ENCODE measurements around the gene GPR39. TPM values are rescaled to one million over a fixed set of nuclear protein-coding genes. Genes with fewer than 3 reads are reported as not detected.

GPR39 gene
- total RNA-seq, 2 experiments from 2014 or later = not detected

GRCh38 chr2:132417430-132418035 lies 928 bp downstream of the GPR39 start:
- Mint-ChIP-seq H3K9me3 (peaks cover 2% of the 10 kb centered on the region), H3K4me1 (ENCODE audit: low read depth) (no peaks in the 10 kb centered on the region), H3K4me3 (no peak overlapping the region), H3K27ac (no peak overlapping the region), H3K27me3 (ENCODE audit: low read depth) (peaks cover 35% of the 10 kb centered on the region), H3K36me3 (ENCODE audit: low read depth) (no peaks in the 10 kb centered on the region)
- intact Hi-C loops (cut with micrococcal nuclease) = no loop called here
- no peak for DNase-seq
- CTCF ChIA-PET = no interaction called here

DNA sequence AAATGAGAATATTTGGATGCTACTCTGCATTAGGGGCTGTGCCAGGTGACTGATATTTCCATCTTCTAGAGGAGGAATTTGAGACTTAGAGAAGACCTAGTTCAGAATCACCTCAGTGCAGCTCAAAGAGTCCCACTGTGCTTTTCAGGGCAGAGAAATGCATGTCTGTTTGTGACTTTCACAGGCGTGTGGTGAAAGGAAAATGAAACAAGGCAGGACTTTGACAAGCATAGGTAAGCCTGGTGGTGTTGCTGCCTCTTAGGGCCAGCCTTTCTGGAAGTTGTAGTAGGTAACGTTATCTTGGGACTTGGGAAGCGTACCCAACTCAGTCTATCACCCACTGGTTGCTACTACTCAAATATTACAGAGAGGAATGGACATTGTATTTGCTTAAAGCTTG lies 2.6 kb downstream of the GPR39 start:
- Mint-ChIP-seq H3K9me3 (peaks cover 2% of the 10 kb centered on the region), H3K27ac (no peak overlapping the region), H3K4me3 (no peak overlapping the region), H3K4me1 (ENCODE audit: low read depth) (no peaks in the 10 kb centered on the region), H3K36me3 (ENCODE audit: low read depth) (no peaks in the 10 kb centered on the region), H3K27me3 (ENCODE audit: low read depth) (peaks cover 28% of the 10 kb centered on the region)
- CTCF ChIA-PET = no interaction called here
- no peak for DNase-seq
- intact Hi-C loops (cut with micrococcal nuclease) = no loop called here

DNA sequence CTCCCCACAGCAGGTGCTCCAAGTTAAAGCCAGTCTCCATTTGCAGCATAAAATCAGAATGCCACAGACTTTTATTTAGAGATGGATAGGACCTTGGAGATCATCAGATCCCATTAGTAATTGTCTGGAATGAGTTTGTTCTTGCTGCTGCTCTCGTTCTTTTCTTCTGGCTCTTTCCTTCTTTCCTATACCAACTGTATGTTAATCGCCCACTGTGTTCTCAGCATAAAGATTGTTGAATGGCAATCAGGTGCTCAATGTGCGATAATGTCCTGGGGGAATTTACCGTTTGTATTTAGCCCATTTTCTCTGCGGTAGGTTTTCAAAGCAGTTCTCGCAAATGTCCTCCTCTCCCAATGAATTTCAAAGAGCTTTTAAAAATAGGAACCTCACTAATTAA lies 3.3 kb downstream of the GPR39 start:
- no peak for DNase-seq

DNA sequence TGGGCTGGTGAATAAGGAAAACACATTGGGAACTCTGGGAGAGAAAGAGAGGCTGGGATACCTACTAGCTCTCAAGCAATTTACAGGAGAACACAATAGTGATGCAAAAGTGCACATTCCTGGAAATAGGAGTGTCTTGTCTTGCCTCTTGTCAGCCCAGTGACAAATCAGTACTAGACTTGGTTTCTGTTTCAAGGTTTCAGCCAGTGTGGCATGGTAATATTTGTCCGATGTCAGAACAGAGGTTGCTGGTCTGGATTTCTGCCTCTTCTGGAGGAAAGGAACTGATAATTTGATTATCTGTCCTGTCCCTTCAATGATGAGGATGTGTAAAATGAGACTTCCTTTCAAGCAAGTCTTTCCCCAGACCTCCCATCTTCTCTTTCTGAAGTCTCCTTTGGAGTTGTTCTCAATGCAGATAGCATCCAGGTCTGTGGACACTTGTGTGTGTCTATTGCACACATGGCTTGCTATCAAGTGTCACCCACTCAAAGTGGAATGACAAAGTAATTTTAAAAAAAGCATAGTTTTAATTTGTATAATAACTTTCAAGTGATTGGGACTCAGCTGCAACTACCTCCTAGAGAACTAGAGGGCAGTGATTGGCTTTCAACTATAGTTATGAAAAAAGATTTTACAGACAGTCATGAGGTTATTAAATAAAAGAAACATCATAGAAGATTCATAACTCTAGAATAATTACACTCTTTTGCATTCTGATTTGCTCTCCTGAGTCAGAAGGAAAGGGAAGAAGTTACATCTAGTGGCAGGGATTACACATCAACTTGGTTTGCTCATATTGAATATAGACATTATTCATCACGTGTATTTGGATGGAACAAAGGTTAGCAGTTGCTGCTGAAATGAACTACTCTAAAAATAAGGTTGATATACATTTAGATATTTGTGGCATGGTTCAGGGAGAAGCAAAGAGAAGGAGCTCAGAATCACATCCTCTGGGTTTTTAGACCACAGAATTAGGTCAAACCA lies 4.5 kb downstream of the GPR39 start:
- Mint-ChIP-seq H3K27me3 (ENCODE audit: low read depth) (peaks cover 17% of the 10 kb centered on the region), H3K9me3 (peaks cover 2% of the 10 kb centered on the region), H3K4me3 (no peak overlapping the region), H3K27ac (no peak overlapping the region), H3K4me1 (ENCODE audit: low read depth) (no peaks in the 10 kb centered on the region), H3K36me3 (ENCODE audit: low read depth) (no peaks in the 10 kb centered on the region)
- DNase-seq = no peak
- intact Hi-C loops (cut with micrococcal nuclease) = no loop called here
- CTCF ChIA-PET = no interaction called here

More for the DNA sequence above, 3.3 kb downstream of the GPR39 start:
- peaks cover 25% of the 10 kb centered on the region for H3K27me3 Mint-ChIP-seq (ENCODE audit: low read depth)
- peaks cover 2% of the 10 kb centered on the region for H3K9me3 Mint-ChIP-seq
- H3K4me1 Mint-ChIP-seq (ENCODE audit: low read depth) = no peaks in the 10 kb centered on the region
- no peaks in the 10 kb centered on the region for H3K36me3 Mint-ChIP-seq (ENCODE audit: low read depth)
- intact Hi-C loops (cut with micrococcal nuclease) = no loop called here
- CTCF ChIA-PET = no interaction called here
- no peak overlapping the region for H3K27ac Mint-ChIP-seq
- H3K4me3 Mint-ChIP-seq = no peak overlapping the region

DNA sequence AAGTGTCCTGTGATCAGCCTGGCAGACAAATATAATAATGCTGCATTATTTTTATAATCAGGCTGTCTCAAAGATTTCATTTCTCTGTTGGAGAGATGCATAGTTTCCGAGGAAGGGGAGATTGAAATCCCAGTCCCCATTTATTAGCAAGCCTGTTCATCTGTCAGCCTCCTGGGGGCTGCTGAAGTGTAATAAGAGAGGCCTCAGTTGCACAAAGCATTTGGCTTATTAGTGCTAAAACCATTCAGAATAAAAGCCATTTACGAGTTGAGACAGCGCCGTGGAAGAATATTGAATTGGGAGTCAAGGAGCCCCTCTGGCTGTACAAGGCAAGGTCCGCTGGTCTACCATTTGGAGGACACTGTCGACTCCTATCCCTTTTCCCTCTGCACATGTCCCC lies 6.1 kb downstream of the GPR39 start:
- Mint-ChIP-seq H3K4me1 (ENCODE audit: low read depth) (no peaks in the 10 kb centered on the region), H3K36me3 (ENCODE audit: low read depth) (no peaks in the 10 kb centered on the region), H3K27ac (no peak overlapping the region), H3K9me3 (peaks cover 2% of the 10 kb centered on the region), H3K4me3 (no peak overlapping the region), H3K27me3 (ENCODE audit: low read depth) (peaks cover 8% of the 10 kb centered on the region)
- DNase-seq = no peak
- intact Hi-C loops (cut with micrococcal nuclease) = no loop called here
- CTCF ChIA-PET = no interaction called here

GRCh38 chr2:132424526-132425121 lies 8.0 kb downstream of the GPR39 start:
- Mint-ChIP-seq H3K4me1 (ENCODE audit: low read depth) (no peaks in the 10 kb centered on the region), H3K36me3 (ENCODE audit: low read depth) (no peaks in the 10 kb centered on the region), H3K4me3 (no peak overlapping the region), H3K9me3 (peaks cover 2% of the 10 kb centered on the region), H3K27me3 (ENCODE audit: low read depth) (peaks cover 2% of the 10 kb centered on the region), H3K27ac (no peak overlapping the region)
- CTCF ChIA-PET = no interaction called here
- no peak for DNase-seq
- intact Hi-C loops (cut with micrococcal nuclease) = no loop called here

GRCh38 chr2:132426033-132426432 lies 9.4 kb downstream of the GPR39 start:
- Mint-ChIP-seq H3K4me3 (no peak overlapping the region), H3K27me3 (ENCODE audit: low read depth) (no peaks in the 10 kb centered on the region), H3K36me3 (ENCODE audit: low read depth) (no peaks in the 10 kb centered on the region), H3K27ac (no peak overlapping the region), H3K4me1 (ENCODE audit: low read depth) (no peaks in the 10 kb centered on the region), H3K9me3 (peaks cover 2% of the 10 kb centered on the region)
- no peak for DNase-seq
- CTCF ChIA-PET = no interaction called here
- intact Hi-C loops (cut with micrococcal nuclease) = no loop called here

GRCh38 chr2:132426656-132427055 lies 10.1 kb downstream of the GPR39 start:
- Mint-ChIP-seq H3K27me3 (ENCODE audit: low read depth) (no peaks in the 10 kb centered on the region), H3K27ac (no peak overlapping the region), H3K36me3 (ENCODE audit: low read depth) (no peaks in the 10 kb centered on the region), H3K9me3 (peaks cover 3% of the 10 kb centered on the region), H3K4me3 (no peak overlapping the region), H3K4me1 (ENCODE audit: low read depth) (no peaks in the 10 kb centered on the region)
- DNase-seq = no peak
- intact Hi-C loops (cut with micrococcal nuclease) = no loop called here
- CTCF ChIA-PET = no interaction called here

- Mint-ChIP-seq H3K9me3 (peaks cover 3% of the 10 kb centered on the region), H3K27me3 (ENCODE audit: low read depth) (no peaks in the 10 kb centered on the region), H3K27ac (no peak overlapping the region), H3K36me3 (ENCODE audit: low read depth) (no peaks in the 10 kb centered on the region), H3K4me3 (no peak overlapping the region), H3K4me1 (ENCODE audit: low read depth) (no peaks in the 10 kb centered on the region)
- intact Hi-C loops (cut with micrococcal nuclease) = no loop called here
- CTCF ChIA-PET = no interaction called here
- DNase-seq = no peak
Measured at GRCh38 chr2:132429351-132429750, 12.7 kb downstream of the GPR39 start.

DNA sequence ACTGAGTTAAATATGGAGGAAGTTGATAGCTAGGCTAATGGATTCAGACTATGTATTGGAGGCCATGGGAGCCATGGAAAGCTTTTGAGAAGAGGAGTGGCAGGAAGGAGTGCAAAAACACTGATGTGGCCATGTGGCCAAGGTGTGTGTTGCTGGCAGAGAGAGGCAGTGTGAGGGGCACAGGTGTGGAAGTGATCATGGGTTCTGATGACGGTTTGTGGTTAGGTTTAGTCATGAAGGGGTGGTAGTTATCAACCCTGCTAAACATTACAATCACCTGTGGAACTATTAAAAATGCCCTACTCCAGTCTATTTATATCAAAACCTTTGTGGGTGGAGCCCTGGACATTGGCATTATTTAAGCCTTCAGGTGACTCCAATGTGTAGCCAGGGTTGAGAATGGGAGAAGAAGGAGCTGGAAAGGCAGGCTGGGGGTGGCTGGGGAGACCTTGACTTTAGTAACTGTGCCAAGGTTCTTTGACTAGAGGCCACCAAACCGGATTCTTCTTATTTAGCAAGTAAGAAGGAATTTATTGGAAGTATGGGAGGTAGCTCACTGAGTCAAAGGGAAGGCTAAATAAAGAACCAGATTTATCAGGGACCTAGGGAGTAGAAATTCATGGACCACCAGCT lies 13.5 kb downstream of the GPR39 start:
- H3K4me3 Mint-ChIP-seq = no peak overlapping the region
- no peak for DNase-seq
- no peaks in the 10 kb centered on the region for H3K36me3 Mint-ChIP-seq (ENCODE audit: low read depth)
- no peak overlapping the region for H3K27ac Mint-ChIP-seq
- H3K4me1 Mint-ChIP-seq (ENCODE audit: low read depth) = no peaks in the 10 kb centered on the region
- intact Hi-C loops (cut with micrococcal nuclease) = no loop called here
- peaks cover 3% of the 10 kb centered on the region for H3K9me3 Mint-ChIP-seq
- H3K27me3 Mint-ChIP-seq (ENCODE audit: low read depth) = no peaks in the 10 kb centered on the region
- CTCF ChIA-PET = no interaction called here

- no peak for DNase-seq
- H3K4me1 Mint-ChIP-seq (ENCODE audit: low read depth) = no peaks in the 10 kb centered on the region
- intact Hi-C loops (cut with micrococcal nuclease) = no loop called here
- H3K36me3 Mint-ChIP-seq (ENCODE audit: low read depth) = no peaks in the 10 kb centered on the region
- CTCF ChIA-PET = no interaction called here
- H3K4me3 Mint-ChIP-seq = no peak overlapping the region
- H3K9me3 Mint-ChIP-seq = peaks cover 3% of the 10 kb centered on the region
- no peaks in the 10 kb centered on the region for H3K27me3 Mint-ChIP-seq (ENCODE audit: low read depth)
- no peak overlapping the region for H3K27ac Mint-ChIP-seq
Measured at GRCh38 chr2:132430895-132431294, 14.3 kb downstream of the GPR39 start.

DNA sequence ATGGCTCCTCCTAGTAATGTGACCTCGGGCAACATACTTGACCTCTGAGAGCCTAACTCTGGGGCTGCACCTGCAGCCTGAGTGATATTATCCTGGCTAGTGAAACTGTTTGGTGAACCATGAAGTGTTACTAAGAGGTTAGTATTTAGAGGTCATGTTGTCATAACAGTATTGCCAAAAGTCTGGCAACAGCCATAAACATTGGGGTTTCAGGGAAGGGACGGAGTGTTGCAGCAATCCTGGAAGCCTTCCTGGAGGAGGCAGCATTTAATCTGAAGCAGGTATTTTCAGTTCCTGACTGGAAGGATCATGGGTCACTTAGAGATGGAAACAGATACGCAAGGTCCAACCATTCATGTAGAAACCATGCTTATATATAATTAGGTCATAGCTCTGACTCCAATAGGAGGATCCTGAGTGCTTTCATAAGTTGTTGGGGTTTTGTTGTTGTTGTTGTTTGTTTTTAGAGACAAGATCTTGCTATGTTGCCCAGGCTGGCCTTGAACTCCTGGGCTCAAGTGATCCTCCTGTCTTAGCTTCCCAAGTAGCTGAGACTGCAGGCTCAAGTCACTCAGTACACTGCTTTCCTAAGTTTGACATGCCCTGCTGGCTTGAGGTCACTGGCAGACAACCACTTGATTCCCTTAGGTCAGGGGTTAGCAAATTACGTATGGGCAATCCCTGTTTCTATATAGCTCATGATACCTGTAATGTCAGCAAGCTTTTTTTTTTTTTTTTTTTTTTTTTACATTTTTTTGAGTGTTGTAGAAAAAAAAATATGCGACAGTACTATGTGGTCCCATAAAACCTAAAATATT lies 21.5 kb downstream of the GPR39 start:
- no peak for DNase-seq
- CTCF ChIA-PET = no interaction called here
- H3K27me3 Mint-ChIP-seq (ENCODE audit: low read depth) = no peaks in the 10 kb centered on the region
- intact Hi-C loops (cut with micrococcal nuclease) = no loop called here
- no peaks in the 10 kb centered on the region for H3K36me3 Mint-ChIP-seq (ENCODE audit: low read depth)
- H3K9me3 Mint-ChIP-seq = no peaks in the 10 kb centered on the region
- no peak overlapping the region for H3K27ac Mint-ChIP-seq
- no peaks in the 10 kb centered on the region for H3K4me1 Mint-ChIP-seq (ENCODE audit: low read depth)
- H3K4me3 Mint-ChIP-seq = no peak overlapping the region
